Measurements from ENCODE around the gene TTC31.
"Not testable (repeated sequence)": the region's sequence is repeated elsewhere in the genome, so short reads cannot be mapped to it uniquely, and the experiment has no call there.

Gene TTC31

GRCh38 chr2:74457129-74457548 is 25.7 kb upstream of the TTC31 start:
- in situ Hi-C loops (cut with MboI; ENCODE audit: low sequenced_read_pairs), result no loop called here

- in situ Hi-C loops (cut with MboI; ENCODE audit: low sequenced_read_pairs), result no loop called here
Measured at GRCh38 chr2:74457549-74458131, 25.2 kb upstream of the TTC31 start.

- in situ Hi-C loops (cut with MboI; ENCODE audit: low sequenced_read_pairs), result no loop called here
Measured at GRCh38 chr2:74458132-74458937, 24.5 kb upstream of the TTC31 start, which contains the start of gene WBP1. Gene WBP1 (plus strand): TSS chr2:74458438. CDS start chr2:74458603, 165 bp downstream.

GRCh38 chr2:74458938-74459363 is 23.9 kb upstream of the TTC31 start:
- in situ Hi-C loops (cut with MboI; ENCODE audit: low sequenced_read_pairs), result no loop called here

GRCh38 chr2:74459503-74460118 is 23.3 kb upstream of the TTC31 start:
- in situ Hi-C loops (cut with MboI; ENCODE audit: low sequenced_read_pairs), result not testable (repeated sequence)

GRCh38 chr2:74460187-74460586 is 22.7 kb upstream of the TTC31 start:
- in situ Hi-C loops (cut with MboI; ENCODE audit: low sequenced_read_pairs), result not testable (repeated sequence)

- in situ Hi-C loops (cut with MboI; ENCODE audit: low sequenced_read_pairs), result no loop called here
Measured at GRCh38 chr2:74461187-74462053, 21.5 kb upstream of the TTC31 start.

GRCh38 chr2:74462054-74462785 is 20.7 kb upstream of the TTC31 start:
- in situ Hi-C loops (cut with MboI; ENCODE audit: low sequenced_read_pairs), result no loop called here

- in situ Hi-C loops (cut with MboI; ENCODE audit: low sequenced_read_pairs), result no loop called here
Measured at GRCh38 chr2:74462786-74463105, 20.1 kb upstream of the TTC31 start.

GRCh38 chr2:74464406-74464805 is 18.5 kb upstream of the TTC31 start:
- in situ Hi-C loops (cut with MboI; ENCODE audit: low sequenced_read_pairs), result no loop called here

- in situ Hi-C loops (cut with MboI; ENCODE audit: low sequenced_read_pairs), result not testable (repeated sequence)
Measured at GRCh38 chr2:74470742-74471141, 12.1 kb upstream of the TTC31 start.

GRCh38 chr2:74471332-74472065 is 11.4 kb upstream of the TTC31 start:
- in situ Hi-C loops (cut with MboI; ENCODE audit: low sequenced_read_pairs), result no loop called here

GRCh38 chr2:74472086-74472944 is 10.6 kb upstream of the TTC31 start, which contains the start of gene MRPL53:
Gene MRPL53 (minus strand): TSS chr2:74472680. CDS start chr2:74472660, 20 bp downstream.
- in situ Hi-C loops (cut with MboI; ENCODE audit: low sequenced_read_pairs), result no loop called here

- in situ Hi-C loops (cut with MboI; ENCODE audit: low sequenced_read_pairs), result no loop called here
Measured at GRCh38 chr2:74472945-74473258, 10.0 kb upstream of the TTC31 start.

- in situ Hi-C loops (cut with MboI; ENCODE audit: low sequenced_read_pairs), result no loop called here
Measured at GRCh38 chr2:74474481-74474880, 8.4 kb upstream of the TTC31 start.

- in situ Hi-C loops (cut with MboI; ENCODE audit: low sequenced_read_pairs), result no loop called here
Measured at GRCh38 chr2:74474899-74475298, 8.0 kb upstream of the TTC31 start.

GRCh38 chr2:74481431-74481830 is 1.4 kb upstream of the TTC31 start:
- in situ Hi-C loops (cut with MboI; ENCODE audit: low sequenced_read_pairs), result no loop called here

- in situ Hi-C loops (cut with MboI; ENCODE audit: low sequenced_read_pairs), result no loop called here
Measured at GRCh38 chr2:74481961-74482800, 700 bp upstream of the TTC31 start.

All from hTERT RPE-1 (cell line).